ENCODE measurements around the gene DPF3. TPM values are rescaled to one million over a fixed set of nuclear protein-coding genes. Genes with fewer than 3 reads are reported as not detected.

The DPF3 gene
- total and polyA plus RNA-seq, 2 of the 13 experiments (the other 11 are each of a cell fraction or from before 2014, with no cell fraction given): 0.09 to 0.60 TPM

DNA sequence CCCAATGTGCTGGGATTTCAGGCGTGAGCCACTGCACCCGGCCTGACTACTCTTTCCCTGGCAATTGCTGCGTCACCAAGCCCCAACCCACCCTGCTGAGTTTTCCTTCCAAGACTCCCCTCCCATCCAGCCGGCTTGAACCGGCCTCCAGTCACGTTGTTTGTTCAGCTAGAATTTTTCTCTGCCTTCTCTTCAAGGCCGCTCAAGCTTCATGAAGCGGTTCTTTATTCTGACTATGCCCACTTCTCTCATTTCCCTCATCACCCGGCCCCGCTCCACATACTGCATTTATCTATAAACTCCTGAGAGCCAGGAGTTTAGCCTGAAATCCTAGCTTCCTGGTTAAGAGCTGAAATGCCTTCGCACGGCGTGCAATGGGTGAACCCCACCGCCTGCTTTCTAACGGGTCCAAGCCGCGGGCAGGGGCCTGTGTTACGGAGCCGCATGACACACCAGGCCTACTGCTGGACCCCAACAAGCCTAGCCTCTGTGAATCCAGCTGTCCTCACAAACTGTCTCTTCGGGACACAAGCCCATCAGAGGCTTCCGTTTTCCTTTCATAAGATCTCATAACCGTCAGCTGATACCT is 31.4 kb upstream of the DPF3 start (continued):
- TF ChIP-seq, protein P1, sequence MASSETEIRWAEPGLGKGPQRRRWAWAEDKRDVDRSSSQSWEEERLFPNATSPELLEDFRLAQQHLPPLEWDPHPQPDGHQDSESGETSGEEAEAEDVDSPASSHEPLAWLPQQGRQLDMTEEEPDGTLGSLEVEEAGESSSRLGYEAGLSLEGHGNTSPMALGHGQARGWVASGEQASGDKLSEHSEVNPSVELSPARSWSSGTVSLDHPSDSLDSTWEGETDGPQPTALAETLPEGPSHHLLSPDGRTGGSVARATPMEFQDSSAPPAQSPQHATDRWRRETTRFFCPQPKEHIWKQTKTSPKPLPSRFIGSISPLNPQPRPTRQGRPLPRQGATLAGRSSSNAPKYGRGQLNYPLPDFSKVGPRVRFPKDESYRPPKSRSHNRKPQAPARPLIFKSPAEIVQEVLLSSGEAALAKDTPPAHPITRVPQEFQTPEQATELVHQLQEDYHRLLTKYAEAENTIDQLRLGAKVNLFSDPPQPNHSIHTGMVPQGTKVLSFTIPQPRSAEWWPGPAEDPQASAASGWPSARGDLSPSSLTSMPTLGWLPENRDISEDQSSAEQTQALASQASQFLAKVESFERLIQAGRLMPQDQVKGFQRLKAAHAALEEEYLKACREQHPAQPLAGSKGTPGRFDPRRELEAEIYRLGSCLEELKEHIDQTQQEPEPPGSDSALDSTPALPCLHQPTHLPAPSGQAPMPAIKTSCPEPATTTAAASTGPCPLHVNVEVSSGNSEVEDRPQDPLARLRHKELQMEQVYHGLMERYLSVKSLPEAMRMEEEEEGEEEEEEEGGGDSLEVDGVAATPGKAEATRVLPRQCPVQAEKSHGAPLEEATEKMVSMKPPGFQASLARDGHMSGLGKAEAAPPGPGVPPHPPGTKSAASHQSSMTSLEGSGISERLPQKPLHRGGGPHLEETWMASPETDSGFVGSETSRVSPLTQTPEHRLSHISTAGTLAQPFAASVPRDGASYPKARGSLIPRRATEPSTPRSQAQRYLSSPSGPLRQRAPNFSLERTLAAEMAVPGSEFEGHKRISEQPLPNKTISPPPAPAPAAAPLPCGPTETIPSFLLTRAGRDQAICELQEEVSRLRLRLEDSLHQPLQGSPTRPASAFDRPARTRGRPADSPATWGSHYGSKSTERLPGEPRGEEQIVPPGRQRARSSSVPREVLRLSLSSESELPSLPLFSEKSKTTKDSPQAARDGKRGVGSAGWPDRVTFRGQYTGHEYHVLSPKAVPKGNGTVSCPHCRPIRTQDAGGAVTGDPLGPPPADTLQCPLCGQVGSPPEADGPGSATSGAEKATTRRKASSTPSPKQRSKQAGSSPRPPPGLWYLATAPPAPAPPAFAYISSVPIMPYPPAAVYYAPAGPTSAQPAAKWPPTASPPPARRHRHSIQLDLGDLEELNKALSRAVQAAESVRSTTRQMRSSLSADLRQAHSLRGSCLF (CRISPR knock-in tag; IDR thresholded peaks at IDR 0.05; ENCODE audit: borderline replicate concordance): no peak
- TF ChIP-seq TEF (CRISPR knock-in tag; IDR thresholded peaks at IDR 0.05): no peak
- TF ChIP-seq, protein P2, sequence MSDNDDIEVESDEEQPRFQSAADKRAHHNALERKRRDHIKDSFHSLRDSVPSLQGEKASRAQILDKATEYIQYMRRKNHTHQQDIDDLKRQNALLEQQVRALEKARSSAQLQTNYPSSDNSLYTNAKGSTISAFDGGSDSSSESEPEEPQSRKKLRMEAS (IDR thresholded peaks at IDR 0.05): peak; percentile 58
- no peak for TF ChIP-seq NFKBIZ (CRISPR knock-in tag; IDR thresholded peaks at IDR 0.05)
- TF ChIP-seq PATZ1 (CRISPR knock-in tag; IDR thresholded peaks at IDR 0.05): 0 out of 2 replicates have a peak, but pooled peaks have one; percentile 15
- no peak for TF ChIP-seq POLR2G (IDR thresholded peaks at IDR 0.05; ENCODE audit: low read depth, low read length)
- TF ChIP-seq, protein P3, sequence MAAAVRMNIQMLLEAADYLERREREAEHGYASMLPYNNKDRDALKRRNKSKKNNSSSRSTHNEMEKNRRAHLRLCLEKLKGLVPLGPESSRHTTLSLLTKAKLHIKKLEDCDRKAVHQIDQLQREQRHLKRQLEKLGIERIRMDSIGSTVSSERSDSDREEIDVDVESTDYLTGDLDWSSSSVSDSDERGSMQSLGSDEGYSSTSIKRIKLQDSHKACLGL (CRISPR knock-in tag; IDR thresholded peaks at IDR 0.05): no peak
- no peak for TF ChIP-seq ZNF766 (CRISPR knock-in tag; IDR thresholded peaks at IDR 0.05; ENCODE audit: borderline replicate concordance)
- TF ChIP-seq, protein P4, sequence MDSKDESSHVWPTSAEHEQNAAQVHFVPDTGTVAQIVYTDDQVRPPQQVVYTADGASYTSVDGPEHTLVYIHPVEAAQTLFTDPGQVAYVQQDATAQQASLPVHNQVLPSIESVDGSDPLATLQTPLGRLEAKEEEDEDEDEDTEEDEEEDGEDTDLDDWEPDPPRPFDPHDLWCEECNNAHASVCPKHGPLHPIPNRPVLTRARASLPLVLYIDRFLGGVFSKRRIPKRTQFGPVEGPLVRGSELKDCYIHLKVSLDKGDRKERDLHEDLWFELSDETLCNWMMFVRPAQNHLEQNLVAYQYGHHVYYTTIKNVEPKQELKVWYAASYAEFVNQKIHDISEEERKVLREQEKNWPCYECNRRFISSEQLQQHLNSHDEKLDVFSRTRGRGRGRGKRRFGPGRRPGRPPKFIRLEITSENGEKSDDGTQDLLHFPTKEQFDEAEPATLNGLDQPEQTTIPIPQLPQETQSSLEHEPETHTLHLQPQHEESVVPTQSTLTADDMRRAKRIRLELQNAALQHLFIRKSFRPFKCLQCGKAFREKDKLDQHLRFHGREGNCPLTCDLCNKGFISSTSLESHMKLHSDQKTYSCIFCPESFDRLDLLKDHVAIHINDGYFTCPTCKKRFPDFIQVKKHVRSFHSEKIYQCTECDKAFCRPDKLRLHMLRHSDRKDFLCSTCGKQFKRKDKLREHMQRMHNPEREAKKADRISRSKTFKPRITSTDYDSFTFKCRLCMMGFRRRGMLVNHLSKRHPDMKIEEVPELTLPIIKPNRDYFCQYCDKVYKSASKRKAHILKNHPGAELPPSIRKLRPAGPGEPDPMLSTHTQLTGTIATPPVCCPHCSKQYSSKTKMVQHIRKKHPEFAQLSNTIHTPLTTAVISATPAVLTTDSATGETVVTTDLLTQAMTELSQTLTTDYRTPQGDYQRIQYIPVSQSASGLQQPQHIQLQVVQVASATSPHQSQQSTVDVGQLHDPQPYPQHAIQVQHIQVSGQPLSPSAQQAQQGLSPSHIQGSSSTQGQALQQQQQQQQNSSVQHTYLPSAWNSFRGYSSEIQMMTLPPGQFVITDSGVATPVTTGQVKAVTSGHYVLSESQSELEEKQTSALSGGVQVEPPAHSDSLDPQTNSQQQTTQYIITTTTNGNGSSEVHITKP (CRISPR knock-in tag; IDR thresholded peaks at IDR 0.05; ENCODE audit: low read depth): no peak
- no peak for TF ChIP-seq PAF1 (CRISPR knock-in tag; IDR thresholded peaks at IDR 0.05)
- TF ChIP-seq, protein P5, sequence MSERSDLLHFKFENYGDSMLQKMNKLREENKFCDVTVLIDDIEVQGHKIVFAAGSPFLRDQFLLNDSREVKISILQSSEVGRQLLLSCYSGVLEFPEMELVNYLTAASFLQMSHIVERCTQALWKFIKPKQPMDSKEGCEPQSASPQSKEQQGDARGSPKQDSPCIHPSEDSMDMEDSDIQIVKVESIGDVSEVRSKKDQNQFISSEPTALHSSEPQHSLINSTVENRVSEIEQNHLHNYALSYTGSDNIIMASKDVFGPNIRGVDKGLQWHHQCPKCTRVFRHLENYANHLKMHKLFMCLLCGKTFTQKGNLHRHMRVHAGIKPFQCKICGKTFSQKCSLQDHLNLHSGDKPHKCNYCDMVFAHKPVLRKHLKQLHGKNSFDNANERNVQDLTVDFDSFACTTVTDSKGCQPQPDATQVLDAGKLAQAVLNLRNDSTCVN (CRISPR knock-in tag; IDR thresholded peaks at IDR 0.05; ENCODE audit: borderline replicate concordance): no peak
- no peak for TF ChIP-seq CREM (IDR thresholded peaks at IDR 0.05)
- TF ChIP-seq CREM (CRISPR knock-in tag; IDR thresholded peaks at IDR 0.05): no peak
- no peak for TF ChIP-seq RORA (CRISPR knock-in tag; IDR thresholded peaks at IDR 0.05)
- no peak for TF ChIP-seq RAD21 (CRISPR knock-in tag; IDR thresholded peaks at IDR 0.05)
- TF ChIP-seq ZNF7 (CRISPR knock-in tag; IDR thresholded peaks at IDR 0.05): no peak
